Measurements from ENCODE around the gene SRSF3. TPM values are rescaled to one million over a fixed set of nuclear protein-coding genes. Genes with fewer than 3 reads are reported as not detected.

Gene SRSF3
- total RNA-seq, 3 donors from 2014 or later, result 163 to 425 (median 276) TPM

DNA sequence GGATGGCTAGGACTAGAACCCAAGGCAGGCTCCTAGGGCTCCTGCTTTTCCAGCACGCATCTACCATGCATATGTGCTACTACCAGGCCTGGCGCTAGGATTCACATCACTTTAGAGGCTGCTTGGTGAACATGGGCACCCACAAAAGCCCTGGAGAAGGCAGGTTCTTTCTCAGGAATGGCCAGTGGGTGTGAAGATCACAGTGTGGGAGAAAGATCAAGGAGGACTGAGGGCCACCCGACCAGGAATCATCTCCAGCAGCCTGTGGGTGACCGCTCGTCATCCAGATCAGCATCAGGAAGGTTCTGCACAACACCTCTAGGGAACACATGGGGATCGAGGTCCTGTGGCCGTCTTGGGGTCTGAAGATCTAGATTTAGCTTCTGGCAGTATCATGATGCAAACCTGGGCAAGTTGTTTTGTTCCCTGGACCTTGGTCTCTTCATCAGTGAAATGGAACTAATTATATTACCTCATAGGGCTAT is 27.3 kb downstream of the SRSF3 start:
- TF ChIP-seq POLR2AphosphoS5 (IDR thresholded peaks at IDR 0.05) (no peak), POLR2A (IDR thresholded peaks at IDR 0.05) (no peak)
- TF ChIP-seq, protein P1, sequence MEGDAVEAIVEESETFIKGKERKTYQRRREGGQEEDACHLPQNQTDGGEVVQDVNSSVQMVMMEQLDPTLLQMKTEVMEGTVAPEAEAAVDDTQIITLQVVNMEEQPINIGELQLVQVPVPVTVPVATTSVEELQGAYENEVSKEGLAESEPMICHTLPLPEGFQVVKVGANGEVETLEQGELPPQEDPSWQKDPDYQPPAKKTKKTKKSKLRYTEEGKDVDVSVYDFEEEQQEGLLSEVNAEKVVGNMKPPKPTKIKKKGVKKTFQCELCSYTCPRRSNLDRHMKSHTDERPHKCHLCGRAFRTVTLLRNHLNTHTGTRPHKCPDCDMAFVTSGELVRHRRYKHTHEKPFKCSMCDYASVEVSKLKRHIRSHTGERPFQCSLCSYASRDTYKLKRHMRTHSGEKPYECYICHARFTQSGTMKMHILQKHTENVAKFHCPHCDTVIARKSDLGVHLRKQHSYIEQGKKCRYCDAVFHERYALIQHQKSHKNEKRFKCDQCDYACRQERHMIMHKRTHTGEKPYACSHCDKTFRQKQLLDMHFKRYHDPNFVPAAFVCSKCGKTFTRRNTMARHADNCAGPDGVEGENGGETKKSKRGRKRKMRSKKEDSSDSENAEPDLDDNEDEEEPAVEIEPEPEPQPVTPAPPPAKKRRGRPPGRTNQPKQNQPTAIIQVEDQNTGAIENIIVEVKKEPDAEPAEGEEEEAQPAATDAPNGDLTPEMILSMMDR (IDR thresholded peaks at IDR 0.05), result no peak
- intact Hi-C loops (cut with DNase I; ENCODE audit: low total_unique reads), result loop anchor here (5.0 kb wide), 1 partner anchor 61 kb away; no protein-coding TSS in a partner anchor
- DNase-seq (ENCODE audit: low spot score in 2 of 2), result peak in 1 of 2 donors; percentile 37
- no peaks in the 10 kb centered on the region for H3K36me3 ChIP-seq
- H3K4me1 ChIP-seq, result peaks cover 0 to 9% of the 10 kb centered on the region in 2 donors
- H3K9me3 ChIP-seq, result no peaks in the 10 kb centered on the region
- no peaks in the 10 kb centered on the region for H3K27me3 ChIP-seq
- H3K4me3 ChIP-seq, result no peak overlapping the region
- no peak overlapping the region for H3K27ac ChIP-seq

DNA sequence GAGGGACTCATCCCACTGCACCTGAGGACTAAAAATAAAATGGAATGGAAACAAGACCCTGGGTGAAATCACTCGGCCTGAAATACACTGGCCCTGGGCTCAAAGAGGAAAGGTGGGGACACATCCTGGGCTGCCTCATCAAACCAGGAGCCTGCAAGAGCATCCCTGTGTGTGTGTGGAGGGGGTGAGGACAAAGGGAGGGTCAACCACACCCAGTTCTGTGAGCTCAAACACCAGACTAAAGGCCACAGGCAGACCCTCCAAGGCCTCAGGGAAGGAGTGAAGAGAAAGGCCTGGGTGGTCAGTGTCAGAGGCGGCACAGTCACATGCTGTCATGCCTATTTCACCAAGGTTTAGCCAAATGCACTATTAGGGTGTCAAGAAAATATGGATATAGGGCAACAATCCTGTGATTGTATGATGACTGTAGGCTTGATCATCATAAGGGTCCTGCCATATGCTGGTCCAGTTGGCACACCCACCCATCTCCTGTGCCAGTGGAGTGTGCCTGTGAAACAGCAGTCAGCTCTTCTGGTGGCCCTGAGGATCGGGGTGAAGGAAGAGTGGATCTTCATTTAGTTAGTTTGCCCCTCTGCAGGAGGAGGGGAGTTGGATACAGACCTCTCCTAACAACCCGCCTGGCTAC is 28.9 kb downstream of the SRSF3 start:
- H3K36me3 ChIP-seq, result no peaks in the 10 kb centered on the region
- peaks cover 0 to 3% of the 10 kb centered on the region in 2 donors for H3K4me1 ChIP-seq
- intact Hi-C loops (cut with DNase I; ENCODE audit: low total_unique reads), result loop anchor here (5.0 kb wide), 1 partner anchor 59 kb away; no protein-coding TSS in a partner anchor
- peak overlapping the region in 1 of 2 donors; percentile 26 for H3K27ac ChIP-seq
- no peaks in the 10 kb centered on the region for H3K27me3 ChIP-seq
- no peak for DNase-seq (ENCODE audit: low spot score in 2 of 2)
- H3K4me3 ChIP-seq, result no peak overlapping the region
- TF ChIP-seq POLR2A (IDR thresholded peaks at IDR 0.05) (no peak), POLR2AphosphoS5 (IDR thresholded peaks at IDR 0.05) (no peak)
- TF ChIP-seq, protein P1 (IDR thresholded peaks at IDR 0.05), result no peak
- H3K9me3 ChIP-seq, result no peaks in the 10 kb centered on the region

DNA sequence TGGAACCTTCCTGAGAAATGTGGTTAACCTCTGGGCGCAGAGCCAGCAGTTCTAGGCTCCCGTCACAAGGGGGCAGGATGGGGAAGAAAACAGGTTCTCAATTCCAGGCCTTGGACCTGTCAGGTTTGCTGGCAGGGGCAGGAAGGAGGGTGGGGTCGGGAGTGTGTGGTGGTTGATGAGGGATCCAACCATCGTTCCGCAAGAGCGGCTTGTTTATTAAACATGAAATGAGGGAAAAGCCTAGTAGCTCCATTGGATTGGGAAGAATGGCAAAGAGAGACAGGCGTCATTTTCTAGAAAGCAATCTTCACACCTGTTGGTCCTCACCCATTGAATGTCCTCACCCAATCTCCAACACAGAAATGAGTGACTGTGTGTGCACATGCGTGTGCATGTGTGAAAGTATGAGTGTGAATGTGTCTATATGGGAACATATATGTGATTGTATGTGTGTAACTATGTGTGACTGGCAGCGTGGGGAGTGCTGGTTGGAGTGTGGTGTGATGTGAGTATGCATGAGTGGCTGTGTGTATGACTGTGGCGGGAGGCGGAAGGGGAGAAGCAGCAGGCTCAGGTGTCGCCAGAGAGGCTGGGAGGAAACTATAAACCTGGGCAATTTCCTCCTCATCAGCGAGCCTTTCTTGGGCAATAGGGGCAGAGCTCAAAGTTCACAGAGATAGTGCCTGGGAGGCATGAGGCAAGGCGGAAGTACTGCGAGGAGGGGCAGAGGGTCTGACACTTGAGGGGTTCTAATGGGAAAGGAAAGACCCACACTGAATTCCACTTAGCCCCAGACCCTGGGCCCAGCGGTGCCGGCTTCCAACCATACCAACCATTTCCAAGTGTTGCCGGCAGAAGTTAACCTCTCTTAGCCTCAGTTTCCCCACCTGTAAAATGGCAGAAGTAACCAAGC is 29.6 kb downstream of the SRSF3 start:
- peak; percentile 88 to 90 for DNase-seq (ENCODE audit: low spot score in 2 of 2)
- Histone ChIP-seq H3K36me3 (no peaks in the 10 kb centered on the region), H3K27ac (no peak overlapping the region), H3K4me1 (peaks cover 0 to 3% of the 10 kb centered on the region in 2 donors), H3K27me3 (no peaks in the 10 kb centered on the region), H3K4me3 (no peak overlapping the region), H3K9me3 (no peaks in the 10 kb centered on the region)
- TF ChIP-seq POLR2AphosphoS5 (IDR thresholded peaks at IDR 0.05), result peak; percentile 67 to 83 (median 81)
- TF ChIP-seq, protein P1 (IDR thresholded peaks at IDR 0.05), result peak; percentile 90 to 92 (median 91)
- no peak for TF ChIP-seq POLR2A (IDR thresholded peaks at IDR 0.05)
- intact Hi-C loops (cut with DNase I; ENCODE audit: low total_unique reads), result loop anchor here (5.0 kb wide), 1 partner anchor 58 kb away; no protein-coding TSS in a partner anchor

DNA sequence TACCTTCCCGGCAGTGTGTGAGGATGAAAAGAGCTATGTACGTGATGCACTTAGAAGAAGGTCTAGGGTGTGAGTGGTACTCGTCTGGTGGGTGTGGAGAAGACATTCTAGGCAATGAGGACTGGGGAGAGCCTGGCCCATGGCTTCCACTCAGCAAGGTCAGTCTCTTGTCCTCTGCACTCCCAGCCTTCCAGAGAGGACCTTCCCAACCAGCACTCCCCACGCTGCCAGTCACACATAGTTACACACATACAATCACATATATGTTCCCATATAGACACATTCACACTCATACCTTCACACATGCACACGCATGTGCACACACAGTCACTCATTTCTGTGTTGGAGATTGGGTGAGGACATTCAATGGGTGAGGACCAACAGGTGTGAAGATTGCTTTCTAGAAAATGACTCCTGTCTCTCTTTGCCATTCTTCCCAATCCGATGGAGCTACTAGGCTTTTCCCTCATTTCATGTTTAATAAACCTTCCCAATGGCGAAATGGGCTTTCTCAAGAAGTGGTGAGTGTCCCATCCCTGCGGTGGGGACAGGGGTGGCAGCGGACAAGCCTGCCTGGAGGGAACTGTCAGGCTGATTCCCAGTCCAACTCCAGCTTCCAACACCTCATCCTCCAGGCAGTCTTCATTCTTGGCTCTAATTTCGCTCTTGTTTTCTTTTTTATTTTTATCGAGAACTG is 30.4 kb downstream of the SRSF3 start:
- Histone ChIP-seq H3K36me3 (no peaks in the 10 kb centered on the region), H3K27me3 (no peaks in the 10 kb centered on the region), H3K27ac (peak overlapping the region in 1 of 2 donors; percentile 46), H3K9me3 (no peaks in the 10 kb centered on the region), H3K4me3 (no peak overlapping the region), H3K4me1 (peaks cover 0 to 3% of the 10 kb centered on the region in 2 donors)
- DNase-seq (ENCODE audit: low spot score in 2 of 2), result no peak
- TF ChIP-seq POLR2A (IDR thresholded peaks at IDR 0.05), result no peak
- TF ChIP-seq, protein P1 (IDR thresholded peaks at IDR 0.05), result no peak
- TF ChIP-seq POLR2AphosphoS5 (IDR thresholded peaks at IDR 0.05), result no peak
- intact Hi-C loops (cut with DNase I; ENCODE audit: low total_unique reads), result loop anchor here (5.0 kb wide), 1 partner anchor 58 kb away; no protein-coding TSS in a partner anchor

Measured in breast epithelium (tissue), 4 donors.